MM.1S (cell line): ENCODE results near the gene COL11A2.

Source experiments
- CTCF ChIP-seq: fragments of 300-600 bp; sonication (generic); IDR thresholded peaks from 2 replicates; pipeline ENCODE4 v1.5.1; 2016; ENCODE audit warnings: antibody characterized with exemption, low read length, mixed read lengths
- EZH2phosphoT487 ChIP-seq: fragments of 300-600 bp; sonication (generic); IDR thresholded peaks from 2 replicates; pipeline ENCODE4 v1.6.1; 2018; ENCODE audit warnings: antibody characterized with exemption, low read length

DNA sequence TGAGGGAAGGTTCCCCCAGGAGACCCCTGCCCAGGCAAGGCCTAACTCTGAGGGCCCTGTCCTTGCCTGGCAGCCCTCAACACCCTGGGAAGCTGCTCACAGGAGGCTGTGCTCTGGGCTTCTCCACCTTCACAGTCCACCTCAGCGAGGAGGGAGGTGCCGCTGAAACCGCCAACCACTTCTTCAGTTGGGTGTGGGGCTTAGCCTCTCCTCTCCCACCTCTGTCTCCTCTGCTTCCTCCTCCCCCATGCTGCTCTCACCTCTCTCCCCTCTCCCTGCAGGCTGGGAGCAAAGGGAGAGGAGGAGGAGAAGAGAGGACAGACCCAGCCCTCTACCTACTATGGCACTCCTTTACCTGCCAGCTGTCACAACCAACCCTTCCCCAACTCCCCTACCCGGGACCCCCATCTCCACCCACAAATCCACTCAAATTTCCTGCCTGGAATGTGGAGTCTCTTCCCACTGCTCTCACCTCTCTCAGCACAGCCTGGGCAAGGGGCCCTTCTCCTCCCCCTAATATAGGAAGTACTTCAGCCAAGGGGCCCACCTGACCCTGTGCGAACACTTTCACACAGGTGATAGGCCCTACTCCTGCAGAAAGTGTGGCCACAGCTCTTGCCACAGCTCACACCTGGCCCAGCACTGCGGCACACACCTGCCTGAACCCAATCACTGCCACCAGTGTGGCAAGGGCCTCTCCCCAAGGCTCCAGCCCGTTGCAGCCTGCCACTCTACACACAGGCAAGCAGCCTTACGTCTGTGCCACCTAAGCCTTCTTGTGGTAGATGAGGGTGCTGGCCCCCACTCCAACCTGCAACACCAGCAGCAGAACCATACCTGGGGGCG is 23.2 kb upstream of the COL11A2 start:
- no peak for TF ChIP-seq CTCF
- no peak for TF ChIP-seq EZH2phosphoT487
